HCT116 (cell line): ENCODE results near the gene RDH14.

Experiments used
- CEBPB ChIP-seq: IDR thresholded peaks from 2 replicates; pipeline ENCODE4 v1.6.1; 2012; ENCODE audit warnings: low read depth
- EZH2phosphoT487 ChIP-seq: fragments of 200-600 bp; IDR thresholded peaks from 2 replicates; pipeline ENCODE4 v1.6.1; 2018; ENCODE audit warnings: antibody characterized with exemption, borderline replicate concordance
- RAD21 ChIP-seq: IDR thresholded peaks from 2 replicates; pipeline ENCODE4 v1.6.1; 2012; ENCODE audit warnings: low read depth, mild to moderate bottlenecking
- SIN3A ChIP-seq: IDR thresholded peaks from 2 replicates; pipeline ENCODE4 v1.6.1; 2012; ENCODE audit warnings: low read depth
- ZNF274 ChIP-seq: fragments of 200-500 bp; sonication (Bioruptor generic); IDR thresholded peaks from 2 replicates; pipeline ENCODE4 v1.6.1; 2014; ENCODE audit warnings: mild to moderate bottlenecking, low read depth, low read length, inconsistent platforms
- TF ChIP-seq, protein P1 (sequence below), 3 experiments: fragments of 200-600 bp in 1 of 3; sonication (generic) in 1 of 3; IDR thresholded peaks in 2 of 3; conservative IDR thresholded peaks in 1 of 3; 2 replicates each; pipeline ENCODE4 v1.5.1; 2012 to 2017; ENCODE audit warnings: low read depth in 2 of 3, low read length in 2 of 3, antibody characterized with exemption in 1 of 3, borderline replicate concordance in 1 of 3, control low read depth in 1 of 3, mild to moderate bottlenecking in 1 of 3, mixed read lengths in 1 of 3, mixed run types in 1 of 3, moderate library complexity in 1 of 3; ENCODE audit not compliant: insufficient read depth in 1 of 3

GRCh38 chr2:18525852-18526251 lies 34.6 kb downstream of the RDH14 start:
- TF ChIP-seq, protein P1, sequence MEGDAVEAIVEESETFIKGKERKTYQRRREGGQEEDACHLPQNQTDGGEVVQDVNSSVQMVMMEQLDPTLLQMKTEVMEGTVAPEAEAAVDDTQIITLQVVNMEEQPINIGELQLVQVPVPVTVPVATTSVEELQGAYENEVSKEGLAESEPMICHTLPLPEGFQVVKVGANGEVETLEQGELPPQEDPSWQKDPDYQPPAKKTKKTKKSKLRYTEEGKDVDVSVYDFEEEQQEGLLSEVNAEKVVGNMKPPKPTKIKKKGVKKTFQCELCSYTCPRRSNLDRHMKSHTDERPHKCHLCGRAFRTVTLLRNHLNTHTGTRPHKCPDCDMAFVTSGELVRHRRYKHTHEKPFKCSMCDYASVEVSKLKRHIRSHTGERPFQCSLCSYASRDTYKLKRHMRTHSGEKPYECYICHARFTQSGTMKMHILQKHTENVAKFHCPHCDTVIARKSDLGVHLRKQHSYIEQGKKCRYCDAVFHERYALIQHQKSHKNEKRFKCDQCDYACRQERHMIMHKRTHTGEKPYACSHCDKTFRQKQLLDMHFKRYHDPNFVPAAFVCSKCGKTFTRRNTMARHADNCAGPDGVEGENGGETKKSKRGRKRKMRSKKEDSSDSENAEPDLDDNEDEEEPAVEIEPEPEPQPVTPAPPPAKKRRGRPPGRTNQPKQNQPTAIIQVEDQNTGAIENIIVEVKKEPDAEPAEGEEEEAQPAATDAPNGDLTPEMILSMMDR (IDR thresholded peaks at IDR 0.05 in 2 of 3, conservative IDR thresholded peaks at IDR 0.05 in 1 of 3; ENCODE audit: borderline replicate concordance in 1 of 3, insufficient read depth in 1 of 3, low read depth in 2 of 3, low read length in 2 of 3): no peak
- TF ChIP-seq RAD21 (no peak), EZH2phosphoT487 (no peak), ZNF274 (no peak), SIN3A (no peak), CEBPB (no peak)
